22Rv1 (cell line): Measurements from ENCODE around the gene ZMYND10.

ENCODE experiments used
- H3K27ac ChIP-seq: fragments of 450-650 bp; 2 replicates; pipeline ENCODE4 v1.5.1; 2017
- CTCF ChIP-seq: fragments of 450-650 bp; IDR thresholded peaks from 2 replicates; pipeline ENCODE4 v1.5.1; 2017; ENCODE audit warnings: mild to moderate bottlenecking
- ZFX ChIP-seq: fragments of 450-650 bp; IDR thresholded peaks from 2 replicates; pipeline ENCODE4 v1.6.1; 2017; ENCODE audit warnings: antibody characterized with exemption, borderline replicate concordance

ZMYND10 gene

GRCh38 chr3:50324351-50325112, 21.0 kb downstream of the ZMYND10 start:
- TF ChIP-seq ZFX (no peak), CTCF (peak; percentile 89)
- peak overlapping the region; percentile 85 for H3K27ac ChIP-seq

GRCh38 chr3:50323614-50324199, 21.8 kb downstream of the ZMYND10 start:
- peak overlapping the region; percentile 85 for H3K27ac ChIP-seq
- TF ChIP-seq ZFX, result no peak

- peak overlapping the region; percentile 85 for H3K27ac ChIP-seq
- TF ChIP-seq ZFX, result no peak
- TF ChIP-seq CTCF, result no peak
Observed at GRCh38 chr3:50323092-50323600, 22.4 kb downstream of the ZMYND10 start.

- H3K27ac ChIP-seq, result peak within 1 kb of the TSS; percentile 85
- TF ChIP-seq ZFX (no peak), CTCF (no peak)
Observed at GRCh38 chr3:50322386-50323091, 23.0 kb downstream of the ZMYND10 start, which contains the start of gene HYAL2. Gene HYAL2, minus strand, starts transcription at chr3:50322745. Its CDS starts 2,256 bp downstream, at chr3:50320489.

- peak overlapping the region; percentile 85 for H3K27ac ChIP-seq
- TF ChIP-seq ZFX (no peak), CTCF (no peak; the same call in 1 of the 2 replicates)
Observed at GRCh38 chr3:50322115-50322385, 23.5 kb downstream of the ZMYND10 start.

GRCh38 chr3:50321336-50322114, 24.0 kb downstream of the ZMYND10 start:
- H3K27ac ChIP-seq, result peak overlapping the region; percentile 85
- peak; percentile 73 for TF ChIP-seq CTCF
- no peak for TF ChIP-seq ZFX

GRCh38 chr3:50320853-50321335, 24.6 kb downstream of the ZMYND10 start:
- H3K27ac ChIP-seq, result peak overlapping the region; percentile 85
- TF ChIP-seq ZFX (no peak), CTCF (no peak)
